IPS DF 19.7 (cell line): Measurements from ENCODE around the gene KLK15.

Source experiments
- DNase-seq: peaks from one replicate; pipeline ENCODE4 v3.0.0-alpha.2; 2013; ENCODE audit warnings: low read depth, low spot score

KLK15 gene

GRCh38 chr19:50776131-50776530, 57.2 kb downstream of the KLK15 start:
- no peak for DNase-seq
